A673 (cell line): ENCODE data around the gene ADAMTS15.

Source experiments
- CTCF ChIP-seq: fragments of 300-800, 200-600 bp; sonication (generic); conservative IDR thresholded peaks from 2 replicates; pipeline ENCODE4 v1.5.1; 2017; ENCODE audit warnings: low read depth, mild to moderate bottlenecking, antibody characterized with exemption, low read length, moderate library complexity, mixed read lengths
- EZH2 ChIP-seq: fragments of 200-600 bp; sonication (generic); IDR thresholded peaks from 2 replicates; pipeline ENCODE4 v1.6.1; 2017; ENCODE audit warnings: borderline replicate concordance, low read depth, mild to moderate bottlenecking, mixed read lengths, antibody characterized with exemption, low read length; ENCODE audit not compliant: poor library complexity, severe bottlenecking

GRCh38 chr11:130524132-130524790 is 75.8 kb downstream of the ADAMTS15 start:
- no peak for TF ChIP-seq CTCF
- TF ChIP-seq EZH2, result no peak
